NCI-H187 (cell line): Measurements from ENCODE around the gene HMGCS1.
A peak's percentile ranks its signal among the peaks of the same experiment; 100 is the strongest.
"Not testable (repeated sequence)": the region's sequence is repeated elsewhere in the genome, so short reads cannot be mapped to it uniquely, and the experiment has no call there.

ENCODE experiments used
- DNase-seq, 2 experiments: peaks; one replicate each; lab custom pipeline; 2025; lab: John Stamatoyannopoulos, UW

HMGCS1 gene

GRCh38 chr5:43312699-43313034 is 545 bp downstream of the HMGCS1 start:
- DNase-seq: peak in 1 of 2 experiments; percentile 42

DNA sequence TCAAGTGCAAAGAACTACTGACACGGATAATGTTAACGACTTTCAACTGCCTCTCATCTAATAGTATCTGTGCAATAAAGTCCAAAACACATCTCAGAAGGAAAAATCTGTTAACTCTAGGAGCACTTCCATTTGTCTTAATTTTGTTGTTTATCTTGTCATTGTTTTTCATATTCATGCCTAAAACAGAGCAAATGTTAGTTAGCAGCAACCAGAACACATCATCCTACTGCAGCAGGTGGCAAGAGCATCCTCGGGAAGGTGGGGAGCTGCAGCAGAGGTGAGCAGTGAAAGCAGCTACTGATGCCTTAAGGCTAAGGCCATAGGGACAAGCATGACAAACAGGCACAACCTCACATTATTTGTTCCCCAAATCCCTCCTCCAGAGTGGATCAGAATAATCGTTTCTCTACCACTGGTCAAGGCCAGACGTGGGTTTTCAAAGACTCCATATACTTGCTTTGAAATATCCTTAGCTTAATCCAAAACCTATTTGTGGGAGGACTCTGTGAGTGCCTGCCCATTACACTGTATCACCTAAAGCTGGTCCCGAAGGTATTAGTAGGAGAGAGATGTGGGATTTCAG is 1.0 kb downstream of the HMGCS1 start:
- no peak for DNase-seq

DNA sequence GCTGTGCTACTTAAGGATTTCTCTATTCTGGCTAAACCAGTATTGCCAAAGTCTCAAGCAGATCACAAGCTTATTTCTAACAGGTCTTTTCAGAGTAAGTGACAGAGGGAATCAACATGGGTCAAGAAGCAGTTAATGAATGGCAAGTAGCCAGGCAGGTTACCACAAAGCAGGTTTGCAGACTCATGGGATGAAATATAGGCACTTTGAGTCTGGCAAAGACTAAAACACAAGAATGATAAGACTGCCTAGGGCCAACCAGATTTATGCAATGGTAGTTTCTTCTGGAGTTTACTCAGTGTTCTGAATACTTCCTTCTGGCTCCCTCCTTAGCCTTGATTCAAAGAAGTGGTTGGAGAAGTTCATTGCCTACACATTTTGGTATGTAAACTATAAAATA is 3.6 kb downstream of the HMGCS1 start:
- DNase-seq: no peak

DNA sequence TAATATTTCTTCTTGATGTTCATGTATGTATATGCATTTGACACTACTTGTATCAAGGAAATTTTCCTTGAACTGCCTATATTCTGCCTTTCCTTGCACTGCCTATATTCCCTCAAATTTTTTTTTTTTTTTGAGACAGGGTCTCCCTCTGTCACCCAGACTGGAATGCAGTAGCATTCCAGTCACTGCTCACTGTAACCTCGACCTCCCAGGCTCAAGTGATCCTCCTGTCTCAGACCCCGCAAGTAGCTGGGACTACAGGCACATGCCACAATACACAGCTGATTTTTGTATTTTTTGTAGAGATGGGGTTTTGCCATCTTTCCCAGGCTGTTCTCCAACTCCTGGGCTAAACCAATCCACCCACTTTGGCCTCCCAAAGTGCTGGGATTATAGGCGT is 4.1 kb downstream of the HMGCS1 start:
- no peak for DNase-seq

DNA sequence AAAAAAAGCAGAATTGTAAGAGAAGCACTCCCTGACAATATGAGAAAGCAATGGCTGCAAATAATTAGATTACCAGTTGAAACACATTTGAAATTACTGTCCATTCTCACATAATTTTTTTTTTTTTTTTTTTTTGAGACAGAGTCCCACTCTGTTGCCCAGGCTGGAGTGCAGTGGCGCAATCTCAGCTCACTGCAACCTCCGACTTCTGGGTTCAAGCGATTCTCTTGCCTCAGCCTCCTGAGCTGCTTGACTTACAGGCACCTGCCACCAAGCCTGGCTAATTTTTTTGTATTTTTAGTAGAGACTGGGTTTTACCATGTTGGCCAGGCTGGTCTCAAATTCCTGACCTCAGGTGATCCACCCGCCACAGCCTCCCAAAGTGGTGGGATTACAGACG is 6.3 kb downstream of the HMGCS1 start:
- not testable (repeated sequence) for DNase-seq

DNA sequence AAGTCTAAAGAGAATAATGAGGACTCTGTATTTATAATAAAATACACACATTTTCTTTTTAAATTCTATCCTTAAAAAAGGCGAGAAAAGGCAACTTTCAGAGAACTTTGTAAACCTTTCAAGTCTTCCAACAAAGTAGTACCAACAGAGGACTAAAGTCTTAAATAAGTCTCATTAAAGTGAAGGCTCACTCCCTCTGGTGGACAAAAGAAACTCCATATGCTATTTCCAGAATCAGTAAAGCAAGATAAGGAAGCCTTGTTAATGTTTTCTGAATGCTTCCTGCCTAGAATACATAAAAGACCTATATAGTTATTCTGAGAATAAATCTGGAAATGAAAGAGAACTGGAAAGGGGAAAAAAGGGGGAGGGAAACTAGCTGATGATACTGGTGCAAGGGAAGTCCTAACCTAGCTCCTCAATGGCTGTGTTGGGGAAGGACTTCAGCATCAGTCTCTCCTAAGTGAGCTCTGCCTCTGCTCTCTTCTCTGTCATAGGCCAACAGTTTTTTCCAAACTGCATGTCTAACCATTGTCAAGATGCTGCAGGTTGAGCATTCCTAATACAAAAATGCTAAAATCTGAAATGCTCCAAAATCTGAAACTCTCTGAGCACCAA is 7.2 kb downstream of the HMGCS1 start:
- DNase-seq: peak; percentile 8 to 9

DNA sequence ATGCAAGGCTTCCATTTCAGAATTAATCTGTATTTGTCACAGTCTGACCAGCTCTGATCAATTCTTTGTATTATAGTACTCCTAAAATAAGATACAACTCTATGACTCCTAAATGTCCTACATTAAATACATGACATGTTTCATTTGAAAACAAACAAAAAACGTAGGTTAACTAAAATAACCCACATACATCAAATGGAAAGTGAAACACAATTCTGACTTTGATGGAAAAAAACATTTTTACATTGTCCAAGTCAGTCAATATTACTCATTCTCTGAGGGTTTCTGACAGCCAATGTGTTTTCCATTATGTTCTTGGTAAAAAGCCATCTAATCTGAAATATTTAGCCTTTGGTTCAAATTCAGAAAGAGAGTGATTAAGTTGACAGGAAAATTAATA is 8.7 kb downstream of the HMGCS1 start:
- DNase-seq: no peak

- DNase-seq: no peak
Measured at GRCh38 chr5:43303242-43303641, 10.0 kb downstream of the HMGCS1 start.

- DNase-seq: no peak
Measured at GRCh38 chr5:43302481-43302880, 10.7 kb downstream of the HMGCS1 start.

GRCh38 chr5:43301653-43302091 is 11.5 kb downstream of the HMGCS1 start:
- peak; percentile 46 to 61 for DNase-seq

GRCh38 chr5:43300112-43300511 is 13.1 kb downstream of the HMGCS1 start:
- no peak for DNase-seq

GRCh38 chr5:43298443-43298842 is 14.8 kb downstream of the HMGCS1 start:
- DNase-seq: no peak

GRCh38 chr5:43296835-43297234 is 16.4 kb downstream of the HMGCS1 start:
- no peak for DNase-seq

GRCh38 chr5:43295202-43295601 is 18.0 kb downstream of the HMGCS1 start:
- DNase-seq: no peak

GRCh38 chr5:43294226-43294625 is 19.0 kb downstream of the HMGCS1 start:
- DNase-seq: no peak

DNA sequence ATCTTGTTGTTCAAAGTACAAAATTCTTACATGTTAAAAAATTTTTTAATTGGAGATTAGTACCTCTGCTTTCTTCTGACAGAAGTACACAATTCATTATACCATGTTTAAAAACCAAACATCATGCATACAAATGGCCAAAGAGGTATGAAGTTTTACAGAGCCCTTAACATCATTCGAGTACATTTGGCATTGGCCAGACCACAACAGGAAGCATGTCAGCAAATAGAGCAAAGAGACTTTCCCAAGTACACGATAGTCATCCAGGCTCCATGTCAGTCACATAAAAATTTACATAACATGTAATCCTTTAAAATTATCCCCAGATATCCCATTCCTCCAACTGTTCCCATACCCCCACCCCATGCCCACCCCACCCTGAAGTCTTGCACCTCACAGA is 22.5 kb downstream of the HMGCS1 start:
- DNase-seq: no peak

GRCh38 chr5:43288269-43288831 is 24.9 kb downstream of the HMGCS1 start:
- no peak for DNase-seq

- DNase-seq: no peak
Measured at GRCh38 chr5:43287493-43287892, 25.7 kb downstream of the HMGCS1 start.

DNA sequence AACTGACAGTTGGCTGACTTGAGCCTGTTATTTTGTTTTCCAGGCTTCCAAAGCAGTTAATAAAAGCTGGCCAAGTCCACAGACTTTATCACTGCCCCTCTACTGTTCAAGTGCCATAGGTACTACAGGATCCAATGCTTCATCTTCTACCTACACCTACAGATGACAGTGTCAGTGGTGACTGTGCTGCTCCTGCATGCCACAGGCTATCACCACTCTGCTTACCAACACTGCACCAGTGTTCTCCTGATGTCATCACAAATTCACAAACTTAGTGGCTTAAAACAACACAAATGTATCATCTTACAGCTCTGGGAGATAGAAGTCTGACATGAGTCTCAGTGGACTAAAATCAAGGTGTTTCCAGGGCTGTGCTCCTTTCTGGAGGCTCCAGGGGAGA is 26.6 kb downstream of the HMGCS1 start:
- DNase-seq: no peak

GRCh38 chr5:43281840-43282658 is 31.2 kb downstream of the HMGCS1 start:
- no peak for DNase-seq

- no peak for DNase-seq
Measured at GRCh38 chr5:43279548-43280274, 33.5 kb downstream of the HMGCS1 start.

DNA sequence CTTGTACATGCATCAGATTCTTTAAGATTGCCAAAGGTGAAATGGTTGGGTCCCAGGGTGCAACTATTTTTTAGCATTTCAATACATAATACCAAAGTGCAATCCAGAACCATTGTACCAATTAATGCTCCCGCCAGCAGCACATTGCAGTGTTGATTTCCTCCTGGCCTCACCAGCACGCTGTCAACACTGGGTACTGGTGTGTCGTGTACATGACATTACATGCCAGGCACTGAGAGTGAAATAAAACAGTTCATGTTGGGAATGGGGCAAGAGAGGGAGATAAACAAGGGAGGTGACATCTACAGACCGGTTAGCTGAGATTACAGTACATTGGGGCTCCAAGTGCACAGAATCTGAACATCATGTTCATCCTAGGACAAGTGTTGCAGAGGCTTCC is 37.8 kb downstream of the HMGCS1 start:
- no peak for DNase-seq
